ENCODE results near the gene PDE4B. TPM values are rescaled to one million over a fixed set of nuclear protein-coding genes. Genes with fewer than 3 reads are reported as not detected.

Gene PDE4B
- total RNA-seq, 2 donors from 2014 or later = 1.6 to 12.2 TPM

DNA sequence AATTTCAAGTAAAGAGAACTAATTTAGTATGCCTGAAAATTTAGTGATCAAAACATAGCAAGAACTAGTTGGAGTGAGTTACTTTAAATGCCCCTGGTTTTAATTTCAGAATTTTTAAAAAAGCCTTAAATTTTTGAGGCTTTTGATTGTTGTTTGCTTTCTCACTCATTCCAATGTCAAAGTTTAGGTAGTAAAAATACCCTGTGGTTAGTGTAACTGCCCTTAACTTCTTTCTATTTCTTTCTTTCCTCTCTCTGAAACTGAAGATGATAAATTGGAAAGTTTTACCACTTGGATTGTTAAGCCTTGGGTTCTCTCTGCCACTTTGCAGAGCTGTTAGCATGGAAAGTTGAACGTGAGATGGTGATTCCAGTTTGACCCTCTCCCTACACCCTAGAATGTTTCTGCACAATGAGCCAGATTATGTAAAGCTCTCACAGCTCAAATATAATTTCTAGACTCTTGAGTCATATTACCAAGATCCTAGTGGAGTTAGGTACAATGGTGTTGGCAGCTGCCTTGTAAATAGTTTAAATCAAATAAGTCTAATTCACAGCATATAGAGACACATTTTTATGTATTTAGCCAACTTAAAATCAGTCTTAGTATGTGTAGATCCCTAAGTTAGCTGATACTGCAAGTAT, 548.9 kb downstream of the PDE4B start:
- Histone ChIP-seq H3K4me3 (no peak overlapping the region), H3K9me3 (no peaks in the 10 kb centered on the region), H3K27ac (no peak overlapping the region), H3K36me3 (replicated peaks in 1 of 2; ENCODE audit: insufficient read depth in 1 of 2, low read depth in 2 of 2) (no peaks in the 10 kb centered on the region), H3K4me1 (no peaks in the 10 kb centered on the region), H3K27me3 (no peaks in the 10 kb centered on the region)
- no peak for TF ChIP-seq POLR2A (IDR thresholded peaks at IDR 0.05)
- TF ChIP-seq, protein P1, sequence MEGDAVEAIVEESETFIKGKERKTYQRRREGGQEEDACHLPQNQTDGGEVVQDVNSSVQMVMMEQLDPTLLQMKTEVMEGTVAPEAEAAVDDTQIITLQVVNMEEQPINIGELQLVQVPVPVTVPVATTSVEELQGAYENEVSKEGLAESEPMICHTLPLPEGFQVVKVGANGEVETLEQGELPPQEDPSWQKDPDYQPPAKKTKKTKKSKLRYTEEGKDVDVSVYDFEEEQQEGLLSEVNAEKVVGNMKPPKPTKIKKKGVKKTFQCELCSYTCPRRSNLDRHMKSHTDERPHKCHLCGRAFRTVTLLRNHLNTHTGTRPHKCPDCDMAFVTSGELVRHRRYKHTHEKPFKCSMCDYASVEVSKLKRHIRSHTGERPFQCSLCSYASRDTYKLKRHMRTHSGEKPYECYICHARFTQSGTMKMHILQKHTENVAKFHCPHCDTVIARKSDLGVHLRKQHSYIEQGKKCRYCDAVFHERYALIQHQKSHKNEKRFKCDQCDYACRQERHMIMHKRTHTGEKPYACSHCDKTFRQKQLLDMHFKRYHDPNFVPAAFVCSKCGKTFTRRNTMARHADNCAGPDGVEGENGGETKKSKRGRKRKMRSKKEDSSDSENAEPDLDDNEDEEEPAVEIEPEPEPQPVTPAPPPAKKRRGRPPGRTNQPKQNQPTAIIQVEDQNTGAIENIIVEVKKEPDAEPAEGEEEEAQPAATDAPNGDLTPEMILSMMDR (IDR thresholded peaks at IDR 0.05) = no peak
- DNase-seq = no peak
- no peak for ATAC-seq
- intact Hi-C loops (cut with DNase I) = no loop called here
- WGBS, 2 donors = 77 to 85% methylated on average over 1 of the region's 1 CpG

DNA sequence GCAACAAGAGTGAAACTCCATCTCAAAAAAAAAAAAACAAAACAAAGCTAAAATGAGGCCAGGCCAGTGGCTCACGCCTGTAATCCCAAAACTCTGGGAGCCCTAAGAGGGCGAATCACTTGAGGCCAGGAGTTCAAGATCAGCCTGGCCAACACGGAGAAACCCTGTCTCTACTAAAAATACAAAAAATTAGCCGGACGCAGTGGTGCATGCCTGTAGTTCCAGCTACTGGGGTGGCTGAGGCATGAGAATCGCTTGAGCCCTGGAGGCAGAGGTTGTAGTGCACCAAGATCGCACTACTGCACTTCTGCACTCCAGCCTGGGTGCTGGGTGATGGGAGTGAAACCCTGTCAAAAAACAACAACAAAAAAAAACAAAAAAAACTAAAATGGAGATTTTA, 550.0 kb downstream of the PDE4B start:
- ATAC-seq (no peak), DNase-seq (no peak)
- 69 to 84% methylated on average over 7 of the region's 7 CpGs for WGBS, 2 donors
- Histone ChIP-seq H3K27ac (no peak overlapping the region), H3K4me1 (no peaks in the 10 kb centered on the region), H3K27me3 (no peaks in the 10 kb centered on the region), H3K36me3 (replicated peaks in 1 of 2; ENCODE audit: insufficient read depth in 1 of 2, low read depth in 2 of 2) (no peaks in the 10 kb centered on the region), H3K4me3 (no peak overlapping the region), H3K9me3 (no peaks in the 10 kb centered on the region)
- TF ChIP-seq POLR2A (IDR thresholded peaks at IDR 0.05) = no peak
- TF ChIP-seq, protein P1 (IDR thresholded peaks at IDR 0.05) = no peak
- intact Hi-C loops (cut with DNase I) = no loop called here

DNA sequence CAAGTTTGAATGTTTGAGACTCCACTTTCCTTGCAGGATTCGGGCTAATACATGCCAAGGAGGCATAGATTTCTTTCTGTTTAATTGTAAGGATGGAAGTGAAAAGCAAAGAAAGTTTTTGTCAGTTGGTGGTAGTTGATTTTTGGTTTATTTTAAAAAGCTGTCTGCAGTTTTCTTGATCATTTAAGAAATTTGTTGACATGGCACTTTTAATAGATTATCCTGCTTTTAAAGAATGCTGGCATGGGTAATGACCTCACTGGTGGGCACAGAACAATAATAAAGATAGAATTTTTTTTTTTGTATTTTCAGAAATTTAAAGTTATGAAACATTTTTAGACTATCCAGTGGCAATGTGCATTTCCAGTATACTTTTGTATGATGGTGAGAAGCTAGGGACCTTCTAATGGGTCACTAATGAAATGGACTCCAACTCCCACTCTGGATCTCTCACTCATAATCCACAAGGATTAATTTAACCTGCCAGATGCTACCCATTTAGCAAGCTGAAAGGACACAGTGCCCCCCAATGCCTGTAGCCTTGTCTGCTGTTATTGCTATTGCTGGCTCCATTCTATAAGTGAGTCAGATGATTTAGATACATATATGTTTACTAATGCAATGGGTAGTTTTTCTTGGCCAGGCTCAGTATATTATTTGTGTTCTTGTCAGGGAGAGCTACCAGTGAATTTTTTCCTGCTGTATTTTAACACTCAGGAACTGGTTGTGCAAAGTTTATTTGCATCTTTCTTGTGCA, 551.1 kb downstream of the PDE4B start:
- no peak for ATAC-seq
- H3K27me3 ChIP-seq = no peaks in the 10 kb centered on the region
- no peaks in the 10 kb centered on the region for H3K9me3 ChIP-seq
- H3K4me1 ChIP-seq = no peaks in the 10 kb centered on the region
- no peaks in the 10 kb centered on the region for H3K36me3 ChIP-seq (replicated peaks in 1 of 2; ENCODE audit: insufficient read depth in 1 of 2, low read depth in 2 of 2)
- 60 to 86% methylated on average over 1 of the region's 1 CpG for WGBS, 2 donors
- no peak for DNase-seq
- intact Hi-C loops (cut with DNase I) = no loop called here
- H3K4me3 ChIP-seq = no peak overlapping the region
- H3K27ac ChIP-seq = no peak overlapping the region
- no peak for TF ChIP-seq POLR2A (IDR thresholded peaks at IDR 0.05)
- TF ChIP-seq, protein P1 (IDR thresholded peaks at IDR 0.05) = no peak

DNA sequence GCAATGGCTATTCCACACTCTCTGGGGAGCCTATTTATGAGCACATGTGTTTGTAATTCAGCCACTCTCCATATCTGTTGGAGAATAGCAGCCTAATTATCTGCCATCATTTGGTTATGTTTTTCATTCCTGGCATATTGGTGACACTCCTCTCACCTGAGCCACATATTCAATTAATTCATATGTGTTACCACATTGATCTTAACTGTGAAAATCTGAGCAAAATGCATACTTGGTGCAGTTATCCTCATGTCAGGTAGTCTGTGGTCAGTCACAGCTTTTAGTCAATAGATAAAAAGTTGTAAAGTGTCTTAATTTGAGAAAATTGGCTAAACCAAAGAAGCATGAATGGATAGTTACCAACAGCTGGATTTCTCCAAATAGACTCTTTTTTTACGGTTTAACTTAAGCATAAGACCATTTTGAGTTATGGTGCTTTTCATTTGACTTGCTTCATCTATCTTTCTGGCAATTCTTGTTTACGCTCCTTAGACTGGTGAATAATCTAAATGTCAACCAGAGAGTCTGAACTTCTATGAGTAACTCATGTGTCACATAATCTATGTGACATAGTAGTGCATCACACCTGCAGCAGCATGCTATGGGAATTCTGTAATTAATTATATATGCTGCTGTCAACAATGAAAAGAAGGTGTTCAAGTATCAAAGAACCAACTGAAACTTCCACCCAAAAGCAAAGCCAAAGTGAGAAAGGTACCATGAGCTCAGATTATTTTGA, 553.5 kb downstream of the PDE4B start:
- H3K27ac ChIP-seq = no peak overlapping the region
- intact Hi-C loops (cut with DNase I) = no loop called here
- DNase-seq = no peak
- H3K27me3 ChIP-seq = no peaks in the 10 kb centered on the region
- no peaks in the 10 kb centered on the region for H3K36me3 ChIP-seq (replicated peaks in 1 of 2; ENCODE audit: insufficient read depth in 1 of 2, low read depth in 2 of 2)
- no peak for ATAC-seq
- no peaks in the 10 kb centered on the region for H3K9me3 ChIP-seq
- H3K4me3 ChIP-seq = no peak overlapping the region
- TF ChIP-seq POLR2A (IDR thresholded peaks at IDR 0.05) = no peak
- TF ChIP-seq, protein P1 (IDR thresholded peaks at IDR 0.05) = no peak
- no peaks in the 10 kb centered on the region for H3K4me1 ChIP-seq
- WGBS, 2 donors = 85 to 90% methylated on average over 2 of the region's 2 CpGs

Data from body of pancreas (tissue), 4 donors.